Astrocyte (in vitro differentiated cells and primary cell): ENCODE data around the gene HSD17B14.

Experiments used
- EZH2 ChIP-seq: IDR thresholded peaks from 2 replicates; pipeline ENCODE4 v1.6.1; 2012; ENCODE audit warnings: mild to moderate bottlenecking, low read length, inconsistent platforms; ENCODE audit not compliant: insufficient read depth
- TF ChIP-seq, protein P1 (sequence below): IDR thresholded peaks from 2 replicates; pipeline ENCODE4 v1.5.1; 2011; ENCODE audit warnings: low read depth, mild to moderate bottlenecking, inconsistent platforms, low read length, moderate library complexity; ENCODE audit not compliant: insufficient read depth

DNA sequence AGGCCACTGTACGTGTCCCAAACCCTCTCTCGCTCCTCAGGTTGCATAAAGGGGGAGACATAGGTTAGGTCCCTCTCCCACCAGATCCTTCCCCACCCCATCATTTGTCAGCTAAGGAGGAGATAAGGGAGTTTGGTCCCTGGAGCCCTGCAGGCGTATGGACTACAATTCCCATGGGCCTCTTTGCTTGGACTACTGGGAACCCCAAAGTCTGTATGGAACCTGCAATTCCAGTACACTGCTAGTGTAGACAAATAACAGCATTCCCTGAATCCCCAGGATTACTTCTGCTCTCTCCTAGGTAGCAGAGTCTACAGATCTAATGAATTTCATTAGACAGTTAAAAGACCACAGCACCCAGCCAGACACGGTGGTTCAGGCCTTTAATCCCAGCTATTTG lies 16.0 kb upstream of the HSD17B14 start:
- TF ChIP-seq, protein P1, sequence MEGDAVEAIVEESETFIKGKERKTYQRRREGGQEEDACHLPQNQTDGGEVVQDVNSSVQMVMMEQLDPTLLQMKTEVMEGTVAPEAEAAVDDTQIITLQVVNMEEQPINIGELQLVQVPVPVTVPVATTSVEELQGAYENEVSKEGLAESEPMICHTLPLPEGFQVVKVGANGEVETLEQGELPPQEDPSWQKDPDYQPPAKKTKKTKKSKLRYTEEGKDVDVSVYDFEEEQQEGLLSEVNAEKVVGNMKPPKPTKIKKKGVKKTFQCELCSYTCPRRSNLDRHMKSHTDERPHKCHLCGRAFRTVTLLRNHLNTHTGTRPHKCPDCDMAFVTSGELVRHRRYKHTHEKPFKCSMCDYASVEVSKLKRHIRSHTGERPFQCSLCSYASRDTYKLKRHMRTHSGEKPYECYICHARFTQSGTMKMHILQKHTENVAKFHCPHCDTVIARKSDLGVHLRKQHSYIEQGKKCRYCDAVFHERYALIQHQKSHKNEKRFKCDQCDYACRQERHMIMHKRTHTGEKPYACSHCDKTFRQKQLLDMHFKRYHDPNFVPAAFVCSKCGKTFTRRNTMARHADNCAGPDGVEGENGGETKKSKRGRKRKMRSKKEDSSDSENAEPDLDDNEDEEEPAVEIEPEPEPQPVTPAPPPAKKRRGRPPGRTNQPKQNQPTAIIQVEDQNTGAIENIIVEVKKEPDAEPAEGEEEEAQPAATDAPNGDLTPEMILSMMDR = no peak
- no peak for TF ChIP-seq EZH2
